IPS-NIHi11 (cell line): ENCODE measurements around the gene FXYD6.
"Not testable (repeated sequence)": the region's sequence is repeated elsewhere in the genome, so short reads cannot be mapped to it uniquely, and the experiment has no call there.

Experiments
- DNase-seq: peaks from one replicate; pipeline ENCODE4 v3.0.0; 2012; ENCODE audit warnings: mixed read lengths, low spot score

Gene FXYD6

GRCh38 chr11:117816846-117817367 lies 59.6 kb downstream of the FXYD6 start:
- no peak for DNase-seq

DNA sequence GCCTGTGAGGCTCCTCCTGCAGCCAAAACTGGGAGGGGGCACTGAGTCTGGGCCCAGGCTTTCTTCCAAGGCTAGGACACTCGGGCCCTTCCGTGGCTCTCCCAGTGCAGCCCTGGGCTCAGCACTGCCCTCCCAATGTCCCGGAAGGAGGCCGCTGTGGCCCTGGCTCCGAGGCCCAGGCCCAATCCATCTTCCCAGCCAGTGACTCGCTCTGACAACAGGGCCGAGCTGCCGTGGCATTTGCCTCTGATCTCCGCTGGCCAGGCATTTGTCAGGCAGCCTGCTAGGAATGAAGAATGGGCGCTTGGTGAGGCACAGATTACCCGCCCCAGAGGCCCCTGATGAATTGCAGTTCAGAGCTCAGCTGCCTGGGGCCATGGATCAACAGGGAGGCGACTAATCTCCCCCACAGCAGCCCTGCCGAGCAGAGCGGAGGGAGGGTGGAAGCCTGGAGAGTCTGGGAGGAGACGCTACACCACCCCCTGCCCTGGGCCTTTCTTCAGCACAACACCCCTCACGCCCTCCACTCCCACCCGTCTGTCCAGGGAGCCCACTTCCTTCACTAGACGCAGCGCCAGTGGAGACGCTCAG lies 60.2 kb downstream of the FXYD6 start:
- peak; percentile 42 for DNase-seq

- DNase-seq = no peak
Measured at GRCh38 chr11:117815262-117815803, 61.1 kb downstream of the FXYD6 start.

- DNase-seq = no peak
Measured at GRCh38 chr11:117814766-117815261, 61.6 kb downstream of the FXYD6 start.

- no peak for DNase-seq
Measured at GRCh38 chr11:117814204-117814765, 62.2 kb downstream of the FXYD6 start.

- not testable (repeated sequence) for DNase-seq
Measured at GRCh38 chr11:117810056-117810451, 66.4 kb downstream of the FXYD6 start.

GRCh38 chr11:117809236-117810055 lies 67.0 kb downstream of the FXYD6 start:
- peak; percentile 75 for DNase-seq

DNA sequence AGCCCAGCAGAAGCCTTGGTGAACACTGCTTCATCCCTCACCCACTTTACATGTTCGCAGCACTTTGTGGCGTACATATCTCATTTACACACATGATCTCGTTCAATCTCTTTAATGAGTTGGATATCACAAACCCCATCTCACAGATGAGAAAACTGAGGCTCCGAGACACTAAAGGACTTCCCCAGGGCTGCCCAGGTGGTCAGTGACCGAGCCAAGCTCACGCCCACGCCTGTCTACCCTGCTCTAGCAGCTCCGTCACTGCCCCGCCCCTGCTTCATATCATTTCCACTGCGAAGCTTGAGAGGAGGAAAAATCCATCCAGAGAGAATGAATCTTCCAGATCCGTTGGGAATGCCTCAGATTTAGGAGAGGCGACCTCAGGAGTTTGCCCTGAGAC lies 67.7 kb downstream of the FXYD6 start:
- DNase-seq = no peak

GRCh38 chr11:117807482-117808327 lies 68.8 kb downstream of the FXYD6 start:
- DNase-seq = peak; percentile 83

GRCh38 chr11:117806846-117807245 lies 69.6 kb downstream of the FXYD6 start:
- no peak for DNase-seq

- DNase-seq = no peak
Measured at GRCh38 chr11:117805045-117805444, 71.4 kb downstream of the FXYD6 start.

DNA sequence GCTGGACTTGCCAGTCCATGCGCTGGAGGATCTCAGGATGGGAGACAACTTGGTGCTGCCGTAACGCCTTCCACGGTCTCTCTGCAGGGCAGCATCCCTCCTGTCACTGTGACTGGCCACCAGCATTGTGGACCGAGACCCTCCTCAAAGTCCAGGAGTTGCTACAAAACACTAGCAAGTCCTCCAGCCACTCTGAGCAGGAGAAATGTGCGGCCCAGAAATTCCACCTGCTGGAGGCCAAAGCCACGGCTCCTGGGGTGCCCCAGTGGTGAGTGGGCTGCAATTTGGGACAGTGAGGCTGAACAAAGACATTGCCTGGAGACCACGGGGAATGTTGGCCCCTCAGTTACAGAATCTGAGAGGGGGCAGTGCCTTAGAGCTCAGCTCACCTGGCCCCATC lies 72.6 kb downstream of the FXYD6 start:
- no peak for DNase-seq

DNA sequence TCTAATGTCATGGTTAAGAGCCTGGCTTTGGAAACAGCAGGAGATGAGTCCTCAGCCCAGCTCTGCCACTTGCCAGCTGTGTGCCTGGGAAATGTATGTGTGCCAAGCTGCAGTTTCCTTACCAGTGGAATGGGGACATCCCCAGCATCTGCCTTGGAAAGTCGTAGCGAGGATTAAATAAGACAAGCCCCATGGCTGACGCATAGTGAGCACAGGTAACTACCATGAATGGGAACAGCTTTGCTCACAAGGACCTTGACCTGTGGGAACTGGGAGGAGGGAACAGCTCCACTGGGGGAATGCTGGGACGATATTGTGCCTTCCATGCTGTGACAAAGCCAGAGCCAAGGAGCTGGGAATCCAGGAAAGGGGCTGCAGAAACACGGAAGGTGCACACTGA lies 76.8 kb downstream of the FXYD6 start:
- no peak for DNase-seq

- DNase-seq = peak; percentile 84
Measured at GRCh38 chr11:117796872-117797529, 79.5 kb downstream of the FXYD6 start, which contains the start of gene DSCAML1. Gene DSCAML1 (minus strand): TSS chr11:117797216. CDS start chr11:117797079, 137 bp downstream.

DNA sequence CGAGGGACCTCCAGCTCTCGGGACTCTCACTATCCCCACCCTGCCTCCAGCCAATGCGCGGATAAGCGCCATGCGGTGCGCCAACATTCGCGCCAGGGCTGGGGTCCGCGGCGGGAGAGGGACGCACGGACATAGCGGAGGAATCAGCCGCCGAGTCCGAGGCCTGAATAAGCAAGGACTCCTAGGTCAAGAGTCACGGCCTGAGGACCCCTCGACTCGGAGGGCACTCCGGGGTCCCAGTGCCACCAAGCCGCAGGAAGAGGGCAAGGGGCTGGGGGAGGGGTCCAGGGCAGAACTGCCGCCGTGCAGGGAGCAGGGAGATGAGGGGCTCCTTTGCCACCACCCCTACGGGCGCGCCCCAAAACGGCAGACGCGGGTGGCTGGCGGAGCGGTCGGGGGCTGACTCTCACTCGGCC lies 80.0 kb downstream of the FXYD6 start:
- DNase-seq = no peak

DNA sequence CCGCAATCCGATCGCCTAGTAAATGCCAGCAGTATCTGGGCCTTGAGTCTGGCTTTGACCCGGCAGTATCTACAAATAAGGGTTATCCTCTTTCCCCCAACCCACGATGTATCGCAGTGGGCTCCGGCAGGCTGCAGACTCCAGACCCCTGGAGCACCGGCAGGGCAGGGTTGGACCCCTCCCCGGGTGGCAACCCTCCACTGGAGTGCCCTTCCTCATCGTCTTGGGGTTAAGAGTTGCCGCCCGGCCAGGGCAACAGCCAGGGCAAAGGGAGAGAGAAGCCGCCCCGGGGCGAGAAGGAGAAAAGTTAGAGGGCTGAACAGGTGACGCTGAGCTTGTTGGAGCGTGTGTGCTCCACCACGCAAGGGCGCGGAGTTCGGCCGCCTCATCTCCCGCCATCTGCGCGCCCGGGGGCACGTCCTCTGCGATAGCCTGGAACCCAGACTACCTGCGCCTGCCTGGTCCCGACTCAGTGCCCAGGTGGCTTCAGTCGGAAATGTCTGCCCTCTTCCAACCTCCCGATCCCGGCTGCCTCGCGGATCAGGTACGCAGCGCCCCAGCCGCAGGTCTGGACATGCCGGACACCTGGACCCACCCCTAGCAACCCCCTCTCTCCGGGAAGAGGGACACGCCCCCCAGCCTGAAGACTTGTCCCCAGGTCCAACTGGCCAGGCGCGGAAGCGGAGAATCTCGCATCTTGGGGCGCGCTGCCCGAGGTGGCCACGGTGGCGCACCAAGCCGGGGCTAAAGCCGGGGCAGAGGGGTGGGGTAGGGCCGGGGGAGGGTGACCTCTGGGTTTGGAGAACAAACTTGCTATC lies 80.6 kb downstream of the FXYD6 start:
- peak; percentile 63 for DNase-seq

DNA sequence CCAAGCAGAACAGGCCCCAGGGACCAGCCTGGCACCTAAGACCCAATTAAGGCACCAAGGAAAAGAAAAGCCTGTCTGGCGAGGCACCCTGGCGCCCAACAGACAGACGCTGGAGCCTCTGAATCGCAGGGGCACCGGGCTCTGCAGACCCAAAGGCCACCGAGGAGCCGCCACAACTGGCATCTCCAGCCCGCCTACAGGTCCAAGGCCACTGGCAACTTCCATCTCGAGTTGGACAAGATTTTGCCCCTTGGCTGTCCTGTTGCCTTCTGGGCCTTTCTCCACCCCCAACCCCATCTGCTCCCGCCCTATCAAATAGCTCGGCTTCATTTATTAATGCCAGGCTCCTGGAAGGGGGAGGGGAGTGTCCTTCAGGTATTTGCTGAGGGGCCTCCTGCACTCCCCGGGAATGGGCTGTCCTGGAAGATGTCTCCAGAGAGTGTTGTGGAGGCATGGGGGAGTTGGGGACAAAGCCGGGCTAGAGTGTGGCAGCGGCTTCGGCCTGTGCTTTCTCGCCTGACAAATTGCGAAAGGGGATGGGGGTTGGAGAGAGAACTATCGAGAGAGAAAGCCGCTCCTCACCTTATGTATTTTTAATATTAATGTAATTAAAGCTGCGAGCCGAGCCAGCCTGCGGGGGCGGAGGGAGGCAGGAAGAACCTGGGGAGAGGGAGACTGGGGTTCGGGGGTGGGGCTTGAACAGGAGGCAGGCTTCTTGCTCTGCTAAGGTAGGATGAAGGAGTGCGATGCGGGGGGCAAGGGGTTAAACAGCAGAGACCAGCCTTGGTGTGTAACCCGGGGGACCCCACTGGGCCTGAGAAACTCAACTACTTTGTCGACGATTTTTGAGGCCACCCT lies 81.5 kb downstream of the FXYD6 start:
- DNase-seq = peak; percentile 55

GRCh38 chr11:117794135-117794534 lies 82.3 kb downstream of the FXYD6 start:
- DNase-seq = no peak

DNA sequence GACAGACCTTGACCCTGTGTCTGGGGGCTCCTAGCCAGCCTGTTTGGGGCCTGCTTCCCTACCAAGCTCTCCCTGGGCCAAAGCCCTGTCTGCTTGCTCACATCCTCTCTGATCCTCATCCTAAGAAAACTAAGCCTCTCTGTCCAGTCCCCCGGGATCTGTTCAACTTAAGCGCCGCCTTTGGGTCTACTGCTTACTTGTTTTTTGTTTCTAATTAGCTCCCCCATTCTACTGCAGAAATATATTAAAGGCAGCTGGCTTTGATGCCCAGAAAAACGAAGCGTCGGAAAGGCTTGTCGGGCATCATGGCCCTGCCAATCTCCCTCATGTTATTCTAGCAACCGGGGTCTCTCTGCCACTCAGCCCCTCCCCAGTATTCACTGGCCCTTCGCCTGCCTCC lies 82.9 kb downstream of the FXYD6 start:
- no peak for DNase-seq
